SKM-1 treated with dmso at 0.1 percent for 144 hours (cell line): ENCODE data around the gene MCM3.

Experiments used
- DNase-seq: peaks from one replicate; lab custom pipeline; 2025; ENCODE audit not compliant: unreplicated experiment; lab: John Stamatoyannopoulos, UW

MCM3 gene

GRCh38 chr6:52284460-52285176, at the start of gene MCM3:
Gene MCM3 (minus strand): TSS chr6:52284742. CDS start chr6:52284674, 68 bp downstream.
- peak; percentile 99 for DNase-seq

DNA sequence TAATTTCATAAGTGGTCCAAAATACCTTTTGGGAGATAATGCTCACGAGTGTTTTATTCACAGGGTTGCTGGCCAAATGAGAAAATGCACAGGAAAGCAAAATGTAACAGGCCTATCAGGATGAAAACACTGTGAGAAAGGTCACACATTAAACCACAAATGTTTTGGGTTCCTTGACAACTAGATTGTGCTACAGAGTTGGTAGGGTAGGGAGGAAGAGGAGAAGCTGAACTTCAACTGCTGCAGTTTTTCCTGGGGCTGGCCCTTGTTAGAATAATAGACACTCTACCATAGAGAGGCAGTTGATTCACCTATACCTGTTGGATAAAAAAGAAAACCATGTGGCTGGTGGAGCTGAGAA, 49.3 kb upstream of the MCM3 start:
- no peak for DNase-seq

- DNase-seq, result no peak
These were observed 47.4 kb upstream of the MCM3 start for GRCh38 chr6:52331793-52332457.

DNA sequence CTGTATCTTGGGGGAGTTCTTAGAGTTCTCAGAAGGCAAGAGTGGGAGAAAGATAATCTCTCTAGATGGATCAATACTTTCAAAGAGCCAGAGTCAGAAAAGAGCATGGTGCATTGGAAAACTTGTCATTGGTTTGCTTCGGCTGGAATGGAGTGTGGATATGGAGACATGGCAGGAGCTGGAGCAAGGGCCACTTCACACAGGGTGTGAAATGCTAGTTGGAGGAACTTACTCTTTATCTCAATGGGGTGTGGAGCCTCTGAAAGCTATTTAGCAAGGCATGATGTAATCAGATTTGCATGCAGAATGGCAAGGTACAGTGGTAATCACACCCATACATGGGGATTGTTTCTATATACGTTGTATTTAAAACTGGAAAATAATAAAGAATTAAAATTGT, 45.9 kb upstream of the MCM3 start:
- DNase-seq, result peak; percentile 52

DNA sequence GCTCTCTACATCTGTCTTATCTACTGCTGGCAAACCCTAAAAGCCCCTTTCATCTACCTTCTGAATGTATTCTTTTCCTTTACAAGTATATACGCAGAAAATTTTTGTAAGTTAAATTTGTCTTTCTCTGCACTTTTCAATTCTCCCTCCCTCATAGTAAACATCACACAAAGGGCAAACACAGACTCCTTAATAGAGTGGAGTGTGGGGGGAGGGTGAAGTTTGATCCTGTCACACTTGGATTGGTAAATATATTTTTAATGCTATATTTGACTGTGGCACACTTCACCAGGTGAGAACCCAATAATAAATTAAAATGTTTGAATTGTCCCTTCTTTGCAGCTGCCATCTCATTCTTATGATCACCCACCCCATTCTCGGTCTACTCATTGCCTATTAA, 44.2 kb upstream of the MCM3 start:
- no peak for DNase-seq

GRCh38 chr6:52328303-52328662, 43.7 kb upstream of the MCM3 start:
- DNase-seq, result no peak

DNA sequence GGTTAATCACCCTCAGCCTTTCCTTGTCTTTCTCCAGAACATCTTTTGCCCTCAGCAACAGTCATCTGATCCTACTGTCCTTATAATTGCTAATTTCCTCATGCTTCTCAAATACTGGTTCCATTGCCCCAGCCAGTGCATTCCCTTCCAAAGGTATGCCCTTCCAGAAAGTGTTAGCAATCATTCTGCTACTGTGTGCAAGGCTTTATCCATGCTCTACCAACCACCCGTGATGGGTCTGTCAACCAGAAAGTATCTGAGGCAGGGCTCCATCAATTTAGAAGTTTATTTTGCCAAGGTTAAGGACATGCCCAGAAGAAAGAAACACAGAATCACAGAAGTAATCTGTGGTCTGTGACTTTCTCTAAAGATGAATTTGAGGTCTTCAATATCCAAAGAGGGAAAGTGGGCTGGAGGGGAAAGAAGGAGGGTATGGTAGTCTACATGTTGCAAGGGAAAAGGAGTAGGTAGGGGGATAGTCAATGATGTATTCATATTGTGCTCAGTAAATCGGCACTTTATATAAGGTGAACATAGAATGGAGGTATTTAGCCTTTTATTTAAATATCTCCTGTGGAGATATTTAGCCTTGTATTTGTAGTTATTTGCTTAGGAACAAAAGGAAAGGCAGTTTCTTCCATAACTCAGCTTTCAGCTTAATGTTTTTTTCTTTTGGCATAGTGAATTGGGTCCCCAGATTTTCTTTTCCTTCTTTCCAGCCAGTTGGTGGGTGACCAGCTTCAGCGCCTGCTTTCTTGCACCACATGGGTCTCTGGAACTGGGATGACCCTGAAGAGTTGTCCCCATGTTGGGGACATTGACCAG, 42.2 kb upstream of the MCM3 start:
- no peak for DNase-seq

DNA sequence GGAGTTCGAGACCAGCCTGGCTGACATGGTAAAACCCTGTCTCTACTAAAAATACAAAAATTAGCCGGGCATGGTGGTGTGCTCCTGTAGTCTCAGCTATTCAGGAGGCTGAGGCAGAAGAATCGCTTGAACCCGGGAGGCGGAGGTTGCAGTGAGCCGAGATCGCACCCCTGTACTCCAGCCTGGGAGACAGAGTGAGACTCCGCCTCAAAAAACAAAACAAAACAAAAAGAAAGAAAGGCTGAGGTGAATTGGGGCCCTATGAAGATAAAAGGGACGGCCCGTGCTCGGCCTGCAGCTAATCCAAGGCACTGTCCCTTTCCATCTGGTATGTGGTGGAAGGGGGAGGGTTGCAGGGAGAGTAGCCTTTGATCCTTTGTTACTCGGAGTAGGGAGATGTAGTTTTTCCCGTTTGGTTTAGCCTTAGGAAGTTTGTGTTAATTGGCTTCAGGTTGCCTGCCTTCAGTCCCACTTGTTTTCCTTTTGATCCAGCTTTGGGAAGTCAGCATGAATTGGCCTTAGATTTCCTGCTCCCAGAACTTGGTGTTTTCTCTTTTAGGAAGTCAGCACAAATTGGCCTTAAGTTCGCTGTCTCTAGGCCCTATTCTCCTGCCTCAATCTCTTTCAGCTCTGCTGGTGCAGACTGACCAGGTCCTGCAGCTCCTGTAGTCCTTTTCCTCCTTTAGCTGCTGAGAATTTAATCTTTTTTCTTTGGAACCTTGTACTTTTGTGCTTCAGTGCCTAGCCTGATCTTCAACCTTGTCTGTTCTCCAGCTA, 41.3 kb upstream of the MCM3 start:
- no peak for DNase-seq

- no peak for DNase-seq
These were observed 39.6 kb upstream of the MCM3 start for GRCh38 chr6:52324189-52324588.

- DNase-seq, result peak; percentile 67
These were observed 33.5 kb upstream of the MCM3 start for GRCh38 chr6:52317841-52318581.

DNA sequence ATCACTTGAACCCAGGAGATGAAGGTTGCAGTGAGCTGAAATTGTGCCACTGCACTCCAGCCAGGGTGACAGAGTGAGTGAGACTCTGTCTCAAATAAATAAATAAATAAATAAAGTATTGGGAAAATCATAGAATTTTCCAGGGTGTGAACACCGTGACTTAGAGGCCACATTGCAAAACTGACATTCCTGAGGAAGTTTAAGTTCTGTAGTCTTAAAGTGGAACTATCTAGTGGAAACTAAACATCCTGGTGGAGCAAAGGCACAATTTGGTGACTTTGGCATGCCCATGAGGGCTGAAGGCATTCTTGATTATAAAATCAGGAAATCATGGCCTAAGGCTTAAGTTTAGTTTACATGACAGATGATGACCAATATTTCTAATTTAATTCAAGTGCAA, 32.7 kb upstream of the MCM3 start:
- DNase-seq, result no peak

DNA sequence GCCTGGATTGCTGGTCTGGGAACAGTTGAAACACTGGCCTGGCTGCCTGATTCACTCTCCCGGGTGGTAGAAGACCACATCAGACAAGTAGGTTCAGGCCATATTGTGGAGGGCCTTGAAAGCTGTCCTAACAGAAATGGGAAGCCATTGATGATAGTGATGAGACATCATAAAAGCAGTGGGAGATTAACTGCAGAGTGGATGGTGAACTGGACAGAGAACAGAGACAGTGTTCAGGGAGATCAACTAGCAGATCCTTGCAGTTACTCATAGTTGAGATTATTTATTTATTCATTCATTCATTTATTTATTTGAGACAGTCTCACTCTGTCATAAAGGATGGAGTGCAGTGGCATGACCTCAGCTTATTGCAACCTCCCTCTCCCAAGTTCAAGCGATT, 30.2 kb upstream of the MCM3 start:
- no peak for DNase-seq

DNA sequence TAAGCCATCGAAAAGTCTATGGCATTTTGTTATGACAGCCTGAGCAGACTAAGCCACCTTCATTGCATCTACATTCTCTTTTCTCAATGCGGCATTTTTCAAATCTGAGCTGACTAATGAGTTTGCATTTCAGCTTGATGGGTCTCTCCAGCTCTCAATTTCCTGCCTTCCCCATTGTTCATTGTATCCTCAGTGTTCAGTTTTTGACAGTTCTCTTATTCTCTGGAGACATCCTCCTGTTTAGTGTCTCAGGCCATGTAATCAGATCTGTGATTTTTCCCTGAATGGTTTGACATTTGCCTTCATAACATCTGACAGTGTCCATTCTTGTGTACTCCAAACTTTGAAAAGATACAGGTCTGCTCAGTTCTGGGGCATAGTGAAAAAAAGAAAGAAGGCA, 27.9 kb upstream of the MCM3 start:
- DNase-seq, result no peak

DNA sequence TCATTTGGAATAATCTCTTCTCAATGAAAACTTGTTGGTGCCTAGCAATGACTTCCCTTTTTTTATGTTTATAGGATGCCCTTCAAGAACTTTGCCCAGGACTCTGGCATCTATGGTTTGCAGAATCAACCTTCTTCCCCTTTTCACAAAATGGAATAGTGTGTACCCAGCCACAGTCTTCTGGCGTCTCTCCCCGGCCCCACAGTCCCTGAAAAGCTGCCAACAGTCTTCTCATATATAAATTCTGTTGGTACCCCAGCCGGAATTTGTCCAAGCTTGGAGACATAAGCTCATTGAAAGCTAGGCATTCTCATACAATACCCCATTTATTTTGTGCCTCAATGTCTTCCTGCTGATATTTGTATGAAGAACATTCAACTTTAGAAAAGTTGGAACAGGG, 26.4 kb upstream of the MCM3 start:
- DNase-seq, result peak; percentile 39

GRCh38 chr6:52307900-52308372, 23.4 kb upstream of the MCM3 start:
- no peak for DNase-seq

- DNase-seq, result peak; percentile 26
These were observed 22.7 kb upstream of the MCM3 start for GRCh38 chr6:52306972-52307870.

DNA sequence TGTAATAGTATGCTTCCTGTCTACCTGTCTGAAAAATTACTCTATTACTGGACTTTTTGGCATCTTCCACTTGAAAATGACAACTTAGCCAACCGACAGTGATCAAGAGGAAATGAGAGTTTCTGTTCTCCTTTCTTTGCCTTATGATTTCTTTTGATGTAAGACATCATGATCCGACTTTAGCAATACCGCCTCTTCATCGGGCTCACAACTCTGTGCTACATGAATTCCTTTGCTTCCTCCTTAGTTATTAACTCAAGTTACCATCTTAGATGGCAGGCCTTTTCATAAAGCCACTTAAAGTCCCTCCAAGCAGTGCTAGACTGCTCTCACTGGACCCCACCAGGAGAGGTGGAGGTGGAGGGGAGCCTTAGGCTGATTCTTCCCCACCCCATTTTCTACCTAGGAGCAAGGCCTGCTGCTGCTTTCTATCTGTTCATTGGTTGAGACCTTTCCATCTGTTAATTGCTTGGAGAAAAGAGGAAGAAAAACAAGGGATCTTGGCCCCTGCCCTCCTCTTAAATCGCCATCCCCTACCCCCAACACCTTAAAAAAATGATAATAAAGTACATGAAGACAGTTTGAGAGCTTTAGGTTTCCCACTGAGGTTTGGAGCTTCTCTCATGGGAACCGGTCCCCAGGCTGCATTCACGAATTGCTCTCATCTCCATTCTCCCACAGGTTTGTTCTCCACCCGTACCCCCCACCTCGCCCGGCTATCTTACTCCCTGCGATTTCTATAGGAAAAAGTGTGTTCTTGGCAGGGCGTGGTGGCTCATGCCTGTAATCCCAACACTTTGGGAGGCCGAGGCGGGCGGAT, 21.6 kb upstream of the MCM3 start:
- peak; percentile 83 for DNase-seq

GRCh38 chr6:52305411-52305810, 20.9 kb upstream of the MCM3 start:
- no peak for DNase-seq

- DNase-seq, result no peak
These were observed 20.4 kb upstream of the MCM3 start for GRCh38 chr6:52304983-52305390.
